ENCODE data around the gene F10. TPM values are rescaled to one million over a fixed set of nuclear protein-coding genes. Genes with fewer than 3 reads are reported as not detected.

Gene F10
- total RNA-seq, 1 donor from 2014 or later, result 0.08 TPM

DNA sequence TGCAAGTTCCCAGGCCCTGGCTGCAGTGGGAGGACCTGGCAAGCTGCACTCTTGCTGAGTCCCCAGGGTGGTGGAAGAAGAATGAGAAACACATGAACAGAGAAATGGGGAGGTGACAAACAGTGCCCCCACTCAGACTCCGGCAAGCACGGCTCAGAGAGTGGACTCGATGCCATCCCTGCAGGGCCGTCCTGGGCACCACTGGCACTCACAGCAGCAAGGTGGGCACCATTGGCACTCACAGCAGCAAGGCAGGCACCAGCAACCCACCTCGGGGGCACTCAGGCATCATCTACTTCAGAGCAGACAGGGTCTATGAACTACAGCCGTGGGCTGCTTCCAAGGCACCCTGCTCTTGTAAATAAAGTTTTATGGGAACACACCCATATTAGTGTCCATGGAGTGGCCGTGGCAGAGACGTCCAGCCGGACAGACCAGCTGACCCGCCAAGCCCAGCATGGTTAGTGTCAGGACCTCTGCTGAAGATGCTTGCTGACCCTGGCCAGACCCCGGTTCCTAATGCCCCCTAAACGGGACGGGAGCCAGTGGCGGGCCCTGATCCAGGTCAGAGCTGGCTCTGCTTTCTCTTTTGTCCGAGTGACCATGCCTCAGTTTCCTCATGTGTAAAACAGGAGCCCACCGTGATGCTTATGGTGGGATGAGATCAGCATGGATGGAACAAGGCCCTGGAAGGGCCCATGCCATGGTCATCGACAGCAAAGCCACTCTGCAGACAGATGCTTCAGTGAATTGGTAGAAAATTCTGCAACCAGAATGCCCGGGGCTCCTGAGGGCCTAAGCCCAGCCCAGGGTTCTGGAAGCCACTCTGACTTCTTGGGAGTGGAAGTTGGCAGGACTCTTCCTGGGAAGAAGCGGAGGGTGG is 2.1 kb upstream of the F10 start:
- no peaks in the 10 kb centered on the region for H3K36me3 ChIP-seq (ENCODE audit: control insufficient read depth, insufficient read depth, low read length)

DNA sequence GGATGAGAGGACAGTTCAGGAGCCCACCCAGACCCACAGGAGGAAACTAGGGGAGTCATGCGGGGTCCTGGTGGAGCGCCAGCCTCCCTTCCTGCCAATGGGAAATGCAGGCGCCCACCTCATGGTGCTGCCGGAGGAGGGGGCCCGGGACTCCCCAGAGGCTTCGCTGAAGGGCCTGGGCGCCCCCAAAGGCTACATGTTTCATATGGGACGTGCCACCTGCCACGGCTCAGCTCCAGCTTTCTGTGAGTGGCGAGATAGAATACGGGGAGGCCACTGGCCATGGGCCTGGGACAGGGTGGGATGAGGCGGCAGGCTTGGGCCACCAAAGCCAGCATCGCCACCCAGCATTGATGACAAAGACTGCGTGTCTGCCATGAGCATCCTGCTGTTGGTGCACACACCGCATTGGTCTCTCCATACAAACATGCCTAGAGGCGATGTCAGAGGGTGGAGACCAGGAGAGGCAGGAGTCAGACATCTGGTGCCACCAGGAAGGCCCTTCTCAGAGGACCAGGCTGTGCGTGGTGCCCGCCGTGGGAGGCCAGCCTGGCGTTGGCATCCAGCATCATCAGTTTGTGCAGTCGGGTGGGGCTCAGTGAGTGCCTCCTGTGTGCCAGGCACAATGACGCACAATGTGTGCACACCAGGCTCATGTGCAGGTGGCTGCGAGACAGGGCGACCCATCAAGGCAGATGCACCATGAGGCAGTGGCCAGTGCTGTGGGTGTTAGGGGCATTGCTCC is 1.2 kb upstream of the F10 start:
- Histone ChIP-seq H3K36me3 (ENCODE audit: control insufficient read depth, insufficient read depth, low read length) (no peaks in the 10 kb centered on the region), H3K4me3 (ENCODE audit: low read depth, low read length) (no peak overlapping the region), H3K27me3 (ENCODE audit: control insufficient read depth, insufficient read depth, low read length) (peaks cover 9% of the 10 kb centered on the region)
- TF ChIP-seq, protein P1, sequence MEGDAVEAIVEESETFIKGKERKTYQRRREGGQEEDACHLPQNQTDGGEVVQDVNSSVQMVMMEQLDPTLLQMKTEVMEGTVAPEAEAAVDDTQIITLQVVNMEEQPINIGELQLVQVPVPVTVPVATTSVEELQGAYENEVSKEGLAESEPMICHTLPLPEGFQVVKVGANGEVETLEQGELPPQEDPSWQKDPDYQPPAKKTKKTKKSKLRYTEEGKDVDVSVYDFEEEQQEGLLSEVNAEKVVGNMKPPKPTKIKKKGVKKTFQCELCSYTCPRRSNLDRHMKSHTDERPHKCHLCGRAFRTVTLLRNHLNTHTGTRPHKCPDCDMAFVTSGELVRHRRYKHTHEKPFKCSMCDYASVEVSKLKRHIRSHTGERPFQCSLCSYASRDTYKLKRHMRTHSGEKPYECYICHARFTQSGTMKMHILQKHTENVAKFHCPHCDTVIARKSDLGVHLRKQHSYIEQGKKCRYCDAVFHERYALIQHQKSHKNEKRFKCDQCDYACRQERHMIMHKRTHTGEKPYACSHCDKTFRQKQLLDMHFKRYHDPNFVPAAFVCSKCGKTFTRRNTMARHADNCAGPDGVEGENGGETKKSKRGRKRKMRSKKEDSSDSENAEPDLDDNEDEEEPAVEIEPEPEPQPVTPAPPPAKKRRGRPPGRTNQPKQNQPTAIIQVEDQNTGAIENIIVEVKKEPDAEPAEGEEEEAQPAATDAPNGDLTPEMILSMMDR (IDR thresholded peaks at IDR 0.05; ENCODE audit: insufficient read depth, low read length, poor library complexity, severe bottlenecking), result no peak
- DNase-seq (ENCODE audit: low read depth), result no peak

More for the DNA sequence above, 2.1 kb upstream of the F10 start:
- DNase-seq (ENCODE audit: low read depth), result no peak
- Histone ChIP-seq H3K4me3 (ENCODE audit: low read depth, low read length) (no peak overlapping the region), H3K27me3 (ENCODE audit: control insufficient read depth, insufficient read depth, low read length) (peaks cover 9% of the 10 kb centered on the region)
- TF ChIP-seq, protein P1 (IDR thresholded peaks at IDR 0.05; ENCODE audit: insufficient read depth, low read length, poor library complexity, severe bottlenecking), result no peak

DNA sequence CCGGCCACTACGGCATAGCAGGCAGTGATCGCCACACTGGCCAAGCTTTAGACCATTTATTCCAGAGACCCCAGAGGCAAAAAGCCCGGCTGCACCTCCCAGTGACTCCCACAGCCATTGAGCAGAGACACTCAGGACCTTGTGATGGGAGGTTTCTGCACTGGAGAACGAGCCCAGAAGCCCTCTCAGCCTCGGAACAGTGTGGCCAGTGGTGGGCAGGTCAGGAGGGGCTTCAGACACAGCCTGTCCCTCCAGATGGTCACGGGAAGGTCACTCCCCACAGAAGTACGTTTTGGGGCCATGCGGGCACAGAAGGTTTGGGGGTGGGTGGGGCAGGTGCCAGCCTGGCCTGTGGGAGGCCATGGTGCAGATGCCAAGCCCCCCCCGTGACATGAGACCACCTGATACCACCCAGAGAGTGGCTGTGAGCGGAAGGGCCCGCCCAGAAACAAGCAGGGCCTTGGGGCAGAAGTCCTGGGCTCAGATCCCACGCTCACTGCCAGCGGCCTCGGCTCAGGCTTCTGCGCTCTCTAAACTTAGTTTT is 599 bp upstream of the F10 start:
- Histone ChIP-seq H3K4me3 (ENCODE audit: low read depth, low read length) (no peak overlapping the region), H3K27me3 (ENCODE audit: control insufficient read depth, insufficient read depth, low read length) (peaks cover 9% of the 10 kb centered on the region), H3K36me3 (ENCODE audit: control insufficient read depth, insufficient read depth, low read length) (no peaks in the 10 kb centered on the region)
- TF ChIP-seq, protein P1 (IDR thresholded peaks at IDR 0.05; ENCODE audit: insufficient read depth, low read length, poor library complexity, severe bottlenecking), result no peak
- DNase-seq (ENCODE audit: low read depth), result no peak

DNA sequence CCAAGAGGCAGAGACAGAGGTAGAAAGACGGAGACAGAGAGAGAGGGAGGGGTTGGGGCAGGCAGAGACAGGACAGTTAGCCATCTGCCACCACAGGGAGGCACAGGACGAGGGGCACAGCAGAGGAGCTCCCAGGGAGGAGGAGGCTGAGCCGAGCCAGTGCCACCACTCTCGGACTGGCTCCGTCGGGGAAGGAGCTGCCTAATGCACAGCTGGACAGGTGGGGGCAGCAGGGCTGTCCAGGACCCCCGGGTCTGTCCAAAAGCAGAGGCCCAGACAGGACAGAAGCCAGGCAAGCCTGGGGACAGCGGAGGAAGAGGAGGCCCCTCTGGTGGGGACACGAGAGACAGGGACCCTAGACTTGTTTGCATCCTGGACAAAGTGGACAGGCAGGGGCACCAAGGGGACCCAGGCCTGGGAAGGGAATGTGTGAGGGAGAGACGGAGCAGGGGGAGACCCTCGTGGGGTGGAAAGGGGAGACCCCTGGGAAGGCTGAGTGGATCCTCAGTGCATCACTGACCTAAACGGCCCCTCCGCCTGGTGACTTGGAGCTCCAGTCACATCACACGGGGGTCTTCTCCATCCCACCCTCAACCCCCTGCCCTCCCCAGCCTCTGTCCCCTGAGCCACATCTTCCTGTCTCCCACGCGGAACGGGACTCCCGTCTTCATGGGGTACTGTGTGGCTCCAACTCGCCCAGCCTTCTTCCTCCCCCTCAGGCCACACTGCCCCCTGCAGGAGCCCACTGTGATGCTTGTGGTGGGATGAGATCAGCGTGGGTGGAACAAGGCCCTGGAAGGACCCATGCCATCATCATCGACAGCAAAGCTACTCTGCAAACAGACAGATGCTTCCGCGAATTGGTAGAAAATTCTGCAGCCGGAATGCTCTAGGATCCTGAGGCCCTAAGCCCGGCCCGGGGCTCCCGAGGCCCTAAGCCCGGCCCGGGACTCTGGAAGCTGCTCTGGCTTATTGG is 915 bp downstream of the F10 start:
- peaks cover 12% of the 10 kb centered on the region for H3K27me3 ChIP-seq (ENCODE audit: control insufficient read depth, insufficient read depth, low read length)
- no peak overlapping the region for H3K4me3 ChIP-seq (ENCODE audit: low read depth, low read length)
- H3K36me3 ChIP-seq (ENCODE audit: control insufficient read depth, insufficient read depth, low read length), result no peaks in the 10 kb centered on the region
- no peak for DNase-seq (ENCODE audit: low read depth)
- TF ChIP-seq, protein P1 (IDR thresholded peaks at IDR 0.05; ENCODE audit: insufficient read depth, low read length, poor library complexity, severe bottlenecking), result peak; percentile 19

DNA sequence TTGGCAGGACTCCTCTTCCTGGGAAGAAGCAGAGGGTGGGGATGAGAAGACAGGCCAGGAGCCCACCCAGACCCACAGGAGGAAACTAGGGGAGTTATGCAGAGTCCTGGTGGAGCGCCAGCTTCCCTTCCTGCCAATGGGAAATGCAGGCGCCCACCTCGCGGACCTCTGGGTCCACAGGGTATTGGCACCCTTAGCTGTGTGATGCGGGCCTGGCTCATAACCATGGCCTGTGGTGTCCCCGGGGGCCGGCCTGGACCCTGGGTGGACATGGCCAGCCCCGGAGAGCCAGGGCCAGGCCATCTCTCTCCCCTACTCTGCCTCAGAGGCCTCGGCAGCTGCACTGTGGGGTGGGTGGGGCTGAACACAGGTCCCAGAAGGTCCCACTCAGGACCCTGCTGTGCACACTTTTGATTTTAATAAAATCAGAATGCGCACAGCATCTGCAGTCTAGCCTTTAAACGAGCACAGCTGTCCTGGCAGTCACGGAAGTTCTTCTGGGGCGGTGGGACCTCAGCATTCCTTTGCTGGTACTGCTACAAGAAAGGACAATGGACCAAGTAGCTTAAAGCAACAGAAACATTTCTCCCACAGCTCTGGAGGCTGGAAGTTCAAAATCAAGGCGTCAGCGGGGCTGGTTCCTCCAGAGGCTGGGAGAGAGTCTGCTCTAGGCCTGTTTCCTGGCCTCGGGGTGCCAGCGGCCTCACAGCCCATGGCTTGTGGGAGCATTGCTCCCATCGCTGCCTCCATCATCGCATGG is 1.8 kb downstream of the F10 start:
- no peak for DNase-seq (ENCODE audit: low read depth)
- Histone ChIP-seq H3K36me3 (ENCODE audit: control insufficient read depth, insufficient read depth, low read length) (no peaks in the 10 kb centered on the region), H3K27me3 (ENCODE audit: control insufficient read depth, insufficient read depth, low read length) (peaks cover 14% of the 10 kb centered on the region), H3K4me3 (ENCODE audit: low read depth, low read length) (no peak overlapping the region)
- TF ChIP-seq, protein P1 (IDR thresholded peaks at IDR 0.05; ENCODE audit: insufficient read depth, low read length, poor library complexity, severe bottlenecking), result no peak

Measured in kidney epithelial cell (primary cell).